HepG2 (cell line): ENCODE data around the gene CDK2. TPM values are rescaled to one million over a fixed set of nuclear protein-coding genes. Genes with fewer than 3 reads are reported as not detected.

Experiments used
- ATAC-seq: fragments of 200-7000 bp; cut with Tn5 transposase; 3 replicates; pipeline ENCODE4 v1.9.1; 2020; ENCODE audit warnings: mild to moderate bottlenecking, moderate library complexity
- BruUV-seq: library from RNA; stranded (reverse); fragments of 400-500 nt; replicated peaks from 2 replicates; lab custom pipeline; 2021; lab: Mats Ljungman, UMichigan
- CTCF ChIA-PET: fragments of 300-600 bp; formaldehyde crosslinking; extraction: SDS; loops from one replicate; lab custom pipeline; 2021; ENCODE audit warnings: low total read pairs, inconsistent platforms, low intra/inter-chr PET ratio; lab: Yijun Ruan, JAX
- POLR2A ChIA-PET: fragments of 350-600 bp; sonication (Branson Sonifier 250); formaldehyde crosslinking; loops from one replicate; lab custom pipeline; 2020; ENCODE audit warnings: antibody characterized with exemption, inconsistent platforms; lab: Yijun Ruan, JAX
- DNase-seq: peaks from one replicate; pipeline ENCODE4 v3.0.0-alpha.2; 2015; ENCODE audit warnings: low spot score
- FAIRE-seq: peaks from 3 replicates; lab custom pipeline; 2011; peaks lifted over from hg19 to GRCh38; lab: Jason Lieb, UNC
- H2AFZ ChIP-seq: one replicate; pipeline ENCODE4 v1.6.1; 2011; ENCODE audit warnings: low read length, inconsistent platforms
- H3K27ac ChIP-seq: fragments of 300-600 bp; 3 replicates; pipeline ENCODE4 v1.8.0; 2011; ENCODE audit warnings: mixed run types, mild to moderate bottlenecking, mixed read lengths, low read length, inconsistent platforms; ENCODE audit not compliant: insufficient read depth; ENCODE audit errors: extremely low read length
- H3K27me3 ChIP-seq, 2 experiments: fragments of 200-600 bp in 1 of 2; 2 replicates in 1 of 2; 3 replicates in 1 of 2; pipeline versions ENCODE4 v1.6.0 to v1.8.0; 2011; ENCODE audit warnings: low read length in 2 of 2, mild to moderate bottlenecking in 2 of 2, moderate library complexity in 2 of 2, inconsistent platforms in 1 of 2; ENCODE audit not compliant: insufficient read depth in 2 of 2, control insufficient read depth in 1 of 2
- H3K36me3 ChIP-seq, 2 experiments: fragments of 200-600 bp in 1 of 2; replicated peaks in 1 of 2; 2 replicates in 1 of 2; 3 replicates in 1 of 2; pipeline versions ENCODE4 v1.5.1 to v1.8.0; 2011; ENCODE audit warnings: low read length in 2 of 2, inconsistent platforms in 1 of 2; ENCODE audit not compliant: insufficient read depth in 2 of 2, control insufficient read depth in 1 of 2
- H3K4me1 ChIP-seq: 2 replicates; pipeline ENCODE4 v1.5.1; 2012; ENCODE audit warnings: low read length, inconsistent platforms; ENCODE audit not compliant: insufficient read depth
- H3K4me2 ChIP-seq: 2 replicates; pipeline ENCODE4 v1.6.0; 2011; ENCODE audit warnings: low read depth, low read length, inconsistent platforms
- H3K4me3 ChIP-seq, 3 experiments: fragments of 200-600 bp in 1 of 3; sonication (generic), shearing (Covaris generic) in 1 of 3; replicated peaks in 1 of 3; 2 replicates each; pipeline ENCODE4 v1.5.1; 2011 to 2016; ENCODE audit warnings: low read length in 3 of 3, inconsistent platforms in 2 of 3, low read depth in 2 of 3, mild to moderate bottlenecking in 2 of 3, control low read depth in 1 of 3, mixed read lengths in 1 of 3; ENCODE audit not compliant: insufficient read depth in 1 of 3
- H3K79me2 ChIP-seq: one replicate; pipeline ENCODE4 v1.6.1; 2011; ENCODE audit warnings: low read length, inconsistent platforms; ENCODE audit not compliant: insufficient read depth
- H3K9ac ChIP-seq: 2 replicates; pipeline ENCODE4 v1.6.0; 2011; ENCODE audit warnings: mild to moderate bottlenecking, low read depth, low read length, inconsistent platforms; ENCODE audit not compliant: insufficient read depth
- H3K9me3 ChIP-seq: 2 replicates; pipeline ENCODE4 v1.5.1; 2012; ENCODE audit warnings: mild to moderate bottlenecking, low read length
- H4K20me1 ChIP-seq: 2 replicates; pipeline ENCODE4 v1.6.0; 2011; ENCODE audit warnings: inconsistent platforms, mild to moderate bottlenecking, low read length, moderate library complexity; ENCODE audit not compliant: insufficient read depth
- ELF3 ChIP-seq: IDR thresholded peaks from 2 replicates; pipeline ENCODE4 v1.6.1; 2016; ENCODE audit warnings: missing genetic modification reagents, missing compliant biosample characterization
- FOXO4 ChIP-seq: sonication (generic); formaldehyde crosslinking; conservative IDR thresholded peaks from 2 replicates; pipeline ENCODE4 v1.8.1; 2023; ENCODE audit warnings: missing genetic modification reagents
- HNRNPUL1 ChIP-seq: fragments of 200-400 bp; formaldehyde crosslinking; IDR thresholded peaks from 2 replicates; pipeline ENCODE4 v1.6.1; 2017; ENCODE audit warnings: low read depth, mild to moderate bottlenecking, low read length, moderate library complexity
- ISX ChIP-seq: sonication (generic); formaldehyde crosslinking; conservative IDR thresholded peaks from 2 replicates; pipeline ENCODE4 v1.5.0; 2020; ENCODE audit warnings: missing genetic modification reagents
- MED1 ChIP-seq: sonication (generic); formaldehyde crosslinking; IDR thresholded peaks from 2 replicates; pipeline ENCODE4 v1.4.0; 2020; ENCODE audit warnings: missing genetic modification reagents
- MYC ChIP-seq: sonication (generic); formaldehyde crosslinking; IDR thresholded peaks from 2 replicates; pipeline ENCODE4 v1.9.0; 2021; ENCODE audit warnings: missing genetic modification reagents, borderline replicate concordance
- NRL ChIP-seq: sonication (generic); formaldehyde crosslinking; IDR thresholded peaks from 2 replicates; pipeline ENCODE4 v1.5.0; 2020; ENCODE audit warnings: missing genetic modification reagents, mild to moderate bottlenecking, moderate library complexity, borderline replicate concordance
- PLRG1 ChIP-seq: fragments of 450-650 bp; conservative IDR thresholded peaks from 2 replicates; pipeline ENCODE4 v1.6.1; 2016
- SKI ChIP-seq: fragments of 450-650 bp; IDR thresholded peaks from one replicate; pipeline ENCODE4 v1.6.1; 2018; ENCODE audit warnings: mild to moderate bottlenecking; ENCODE audit not compliant: partially characterized antibody
- SOX6 ChIP-seq, 2 experiments: fragments of 450-650 bp in 1 of 2; sonication (generic) in 1 of 2; formaldehyde crosslinking in 1 of 2; IDR thresholded peaks; 2 replicates each; pipeline versions ENCODE4 v1.4.0 to v1.6.1; 2017 to 2020; ENCODE audit warnings: antibody characterized with exemption in 1 of 2, mild to moderate bottlenecking in 1 of 2, missing genetic modification reagents in 1 of 2
- TFDP1 ChIP-seq: IDR thresholded peaks from 2 replicates; pipeline ENCODE4 v1.6.1; 2016; ENCODE audit warnings: missing compliant biosample characterization, missing genetic modification reagents, borderline replicate concordance
- ZFY ChIP-seq: sonication (generic); formaldehyde crosslinking; IDR thresholded peaks from 2 replicates; pipeline ENCODE4 v1.4.0; 2020; ENCODE audit warnings: missing genetic modification reagents
- ZMYM2 ChIP-seq: sonication (generic); formaldehyde crosslinking; IDR thresholded peaks from 2 replicates; pipeline ENCODE4 v1.8.0; 2022; ENCODE audit warnings: mild to moderate bottlenecking, missing genetic modification reagents
- ZNF121 ChIP-seq: sonication (generic); formaldehyde crosslinking; IDR thresholded peaks from 2 replicates; pipeline ENCODE4 v1.5.0; 2020; ENCODE audit warnings: mild to moderate bottlenecking, missing genetic modification reagents
- ZSCAN12 ChIP-seq: sonication (generic); formaldehyde crosslinking; IDR thresholded peaks from 2 replicates; pipeline ENCODE4 v1.9.0; 2021; ENCODE audit warnings: mild to moderate bottlenecking, missing genetic modification reagents
- WGBS: methylation state at CpG from one replicate; pipeline ENCODE4 v1.1.6; 2017; ENCODE audit warnings: low lambda C conversion rate; 5-methylcytosine and 5-hydroxymethylcytosine counted together
- in situ Hi-C: cut with HindIII; loops from 2 replicates; pipeline ENCODE4 v1.10.0; 2017; ENCODE audit warnings: low pct_unique_long_range_greater_than_20kb; ENCODE audit not compliant: extremely low pct_ligation_motif_present
- intact Hi-C: fragments of 100-400 bp; cut with micrococcal nuclease; formaldehyde crosslinking; loops from one replicate; pipeline ENCODE4 v1.10.0; 2022; ENCODE audit not compliant: unreplicated experiment
- polyA plus RNA-seq, 8 experiments: library from polyadenylated mRNA; depleted of rRNA in 3 of 8; stranded (reverse) in 7 of 8; unstranded in 1 of 8; fragments of >200 nt; fragmentation: Illumina TruSeq in 4 of 8; extraction: Trizol in 4 of 8; gene quantifications; 2 replicates each; pipeline versions ENCODE4 v1.2.1 to v1.2.3, GENCODE V29; 2011 to 2016; ENCODE audit warnings: low read depth in 4 of 8, missing spikeins in 1 of 8, mixed read lengths in 1 of 8; ENCODE audit not compliant: insufficient read depth in 1 of 8
- total RNA-seq, 5 experiments: library from RNA; depleted of rRNA; stranded (reverse); fragments of >200 nt; fragmentation: Illumina TruSeq; extraction: Trizol; gene quantifications; 2 replicates each; pipeline ENCODE4 v1.2.3, GENCODE V29; 2016; ENCODE audit warnings: low read depth in 1 of 5

CDK2 gene
- total and polyA plus RNA-seq, 2 of the 13 experiments (the other 11 are each of a cell fraction or from before 2014, with no cell fraction given): 47.5 to 52.6 TPM

DNA sequence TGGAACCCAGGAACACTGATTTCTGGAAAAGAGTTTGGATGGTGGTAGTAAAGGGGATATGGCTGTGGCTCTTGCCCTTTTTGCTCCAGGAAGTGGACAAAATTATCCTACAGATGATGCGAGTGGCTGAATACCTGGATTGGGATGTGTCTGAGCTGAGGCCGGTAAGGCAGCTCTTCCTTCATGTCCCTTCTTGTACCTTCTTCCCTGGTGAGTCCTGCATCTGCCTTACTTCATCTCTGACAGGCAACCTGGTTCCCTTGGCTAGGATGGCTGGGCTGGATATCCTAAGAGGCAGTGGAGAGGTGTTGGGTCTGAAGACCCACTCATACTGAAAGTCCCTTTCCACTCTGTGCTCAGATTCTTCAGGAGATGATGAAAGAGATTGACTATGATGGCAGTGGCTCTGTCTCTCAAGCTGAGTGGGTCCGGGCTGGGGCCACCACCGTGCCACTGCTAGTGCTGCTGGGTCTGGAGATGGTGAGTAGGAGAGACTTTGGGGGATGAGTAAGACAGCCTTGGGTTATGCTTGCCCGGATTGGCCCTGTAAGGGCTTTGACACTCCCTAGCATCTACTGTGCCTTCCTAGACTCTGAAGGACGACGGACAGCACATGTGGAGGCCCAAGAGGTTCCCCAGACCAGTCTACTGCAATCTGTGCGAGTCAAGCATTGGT, 27.7 kb upstream of the CDK2 start:
- H3K9ac ChIP-seq: no peak overlapping the region
- ATAC-seq (no peak), DNase-seq (no peak), FAIRE-seq (no peak)
- WGBS: 82% methylated on average over 7 of the region's 8 CpGs
- no peak for TF ChIP-seq FOXO4
- TF ChIP-seq SOX6 (IDR thresholded peaks at IDR 0.05): no peak
- TF ChIP-seq SOX6 (CRISPR knock-in tag; IDR thresholded peaks at IDR 0.05): no peak
- no peak overlapping the region for H2AFZ ChIP-seq
- no peak overlapping the region for H3K4me3 ChIP-seq
- intact Hi-C loops (no loop called here), in situ Hi-C loops (loop anchor here (5.0 kb wide), 1 partner anchor 202 kb away; no protein-coding TSS in a partner anchor)
- no peak overlapping the region for H3K27ac ChIP-seq
- H3K4me1 ChIP-seq: peaks cover 11% of the 10 kb centered on the region
- H3K79me2 ChIP-seq: no peaks in the 10 kb centered on the region
- H3K9me3 ChIP-seq: no peaks in the 10 kb centered on the region
- H3K36me3 ChIP-seq: no peaks in the 10 kb centered on the region
- no peaks in the 10 kb centered on the region for H3K27me3 ChIP-seq
- ChIA-PET CTCF (no interaction called here), POLR2A (interaction anchor here (1.8 to 2.0 kb wide), 2 partner anchors 11 to 109 kb away, joined by 6 to 12 read pairs; partner anchors contain the start of genes DNAJC14 and PYM1)
- H3K4me2 ChIP-seq: no peak overlapping the region
- H4K20me1 ChIP-seq: no peaks in the 10 kb centered on the region
- BruUV-seq: no TSS peak

- H3K27me3 ChIP-seq: no peaks in the 10 kb centered on the region
- no peak overlapping the region; the same call in 1 of the 2 replicates for H3K9ac ChIP-seq
- H4K20me1 ChIP-seq: no peaks in the 10 kb centered on the region
- no peak overlapping the region for H3K27ac ChIP-seq
- no peaks in the 10 kb centered on the region for H3K79me2 ChIP-seq
- intact Hi-C loops: no loop called here
- no peaks in the 10 kb centered on the region for H3K36me3 ChIP-seq
- DNase-seq (peak; percentile 69), FAIRE-seq (peak; percentile 85), ATAC-seq (peak; percentile 97)
- POLR2A ChIA-PET: interaction anchor here (1.0 to 2.0 kb wide), 5 partner anchors 13 to 122 kb away, joined by 3 to 12 read pairs (median 6); partner anchors contain the start of genes DNAJC14, ORMDL2, PYM1 and RAB5B
- H2AFZ ChIP-seq: peak overlapping the region; percentile 43
- WGBS: 21% methylated on average over 13 of the region's 18 CpGs
- H3K9me3 ChIP-seq: no peaks in the 10 kb centered on the region
- peak overlapping the region; percentile 68 for H3K4me2 ChIP-seq
- BruUV-seq: no TSS peak
- H3K4me3 ChIP-seq: peak overlapping the region in 1 of 3 experiments; percentile 45; a peak in 2 of 6 replicates
- H3K4me1 ChIP-seq: peaks cover 11% of the 10 kb centered on the region
- in situ Hi-C loops: no loop called here
- CTCF ChIA-PET: interaction anchor here (1.3 to 1.5 kb wide), 3 partner anchors 9 to 202 kb away, joined by 5 to 15 read pairs (median 8); partner anchors contain the start of genes DGKA and PYM1
- no peak for TF ChIP-seq SKI
- no peak for TF ChIP-seq ZMYM2 (CRISPR knock-in tag)
- TF ChIP-seq MYC: peak; percentile 35; the same call in 1 of the 2 replicates
- no peak for TF ChIP-seq PLRG1
- TF ChIP-seq MED1 (CRISPR knock-in tag): 0 out of 2 replicates have a peak, but pooled peaks have one; percentile 11
- TF ChIP-seq HNRNPUL1: no peak
- peak; percentile 59; the same call in 1 of the 2 replicates for TF ChIP-seq ELF3 (CRISPR knock-in tag)
- no peak for TF ChIP-seq ZFY (CRISPR knock-in tag)
- TF ChIP-seq TFDP1 (CRISPR knock-in tag): no peak
- no peak for TF ChIP-seq ZNF121 (CRISPR knock-in tag)
- no peak for TF ChIP-seq ZSCAN12
- no peak for TF ChIP-seq ISX
- TF ChIP-seq NRL (CRISPR knock-in tag): peak; percentile 69; the same call in 1 of the 2 replicates
These were observed 26.4 kb upstream of the CDK2 start for GRCh38 chr12:55940065-55940732.
